ENCODE measurements around the gene ZDHHC11. TPM values are rescaled to one million over a fixed set of nuclear protein-coding genes. Genes with fewer than 3 reads are reported as not detected.
"Not testable (repeated sequence)": the region's sequence is repeated elsewhere in the genome, so short reads cannot be mapped to it uniquely, and the experiment has no call there.

Gene ZDHHC11
- total and polyA plus RNA-seq, 9 donors: 1.1 to 25.6 (median 4.7) TPM

- peak in 3 of 5 donors; percentile 12 to 30 (median 20) for DNase-seq
- intact Hi-C loops (cut with DNase I): loop anchor here in 3 of 4 donors (2.0 to 5.0 kb wide), 2 partner anchors 83 to 94 kb away; no protein-coding TSS in a partner anchor
- not testable (repeated sequence) for H3K9me3 ChIP-seq; H3K27ac ChIP-seq; H3K4me1 ChIP-seq (ENCODE audit: insufficient read depth); H3K4me3 ChIP-seq; H3K36me3 ChIP-seq; H3K27me3 ChIP-seq
- WGBS, 3 donors: 83 to 88% (median 87%) methylated on average over 21 of the region's 21 CpGs
Measured at GRCh38 chr5:840118-840973, 10.4 kb downstream of the ZDHHC11 start.

- H3K4me1 ChIP-seq (ENCODE audit: insufficient read depth); H3K27ac ChIP-seq; intact Hi-C loops (cut with DNase I); H3K4me3 ChIP-seq; H3K9me3 ChIP-seq; H3K36me3 ChIP-seq; H3K27me3 ChIP-seq: not testable (repeated sequence)
- peak in 2 of 5 donors; percentile 7 to 11 for DNase-seq
- WGBS, 3 donors: 75 to 83% (median 81%) methylated on average over 10 of the region's 10 CpGs
Measured at GRCh38 chr5:838431-838851, 12.3 kb downstream of the ZDHHC11 start.

DNA sequence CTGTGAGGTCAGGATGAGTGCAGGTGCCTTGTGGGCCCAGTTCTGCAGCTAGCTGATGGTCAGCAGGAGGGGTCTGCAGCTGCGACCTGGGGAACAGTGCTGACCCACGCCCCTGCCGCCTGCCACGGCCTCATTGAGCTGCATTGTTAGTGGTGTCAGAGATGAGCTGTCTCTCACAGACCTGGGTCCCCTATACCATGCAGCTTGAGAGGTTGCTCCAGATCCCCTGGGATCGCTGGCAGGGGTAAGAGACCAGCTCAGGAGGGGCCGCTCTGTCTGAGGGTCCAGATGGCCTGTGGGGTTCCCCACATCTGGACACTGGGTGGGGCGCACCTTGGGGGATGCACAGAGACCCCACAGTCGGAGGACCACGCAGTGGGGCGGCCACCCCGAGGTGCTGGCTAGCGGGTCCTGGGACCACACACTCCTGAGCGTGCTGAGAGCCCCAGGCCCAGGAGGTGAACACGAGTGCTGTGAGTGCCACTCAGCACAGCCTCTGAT, 13.1 kb downstream of the ZDHHC11 start:
- H3K4me3 ChIP-seq; H3K36me3 ChIP-seq; H3K4me1 ChIP-seq (ENCODE audit: insufficient read depth); H3K9me3 ChIP-seq; intact Hi-C loops (cut with DNase I); H3K27me3 ChIP-seq; H3K27ac ChIP-seq: not testable (repeated sequence)
- 92 to 97% (median 93%) methylated on average over 7 to 14 of the region's 14 CpGs for WGBS, 3 donors
- DNase-seq: peak in 1 of 5 donors; percentile 4

DNA sequence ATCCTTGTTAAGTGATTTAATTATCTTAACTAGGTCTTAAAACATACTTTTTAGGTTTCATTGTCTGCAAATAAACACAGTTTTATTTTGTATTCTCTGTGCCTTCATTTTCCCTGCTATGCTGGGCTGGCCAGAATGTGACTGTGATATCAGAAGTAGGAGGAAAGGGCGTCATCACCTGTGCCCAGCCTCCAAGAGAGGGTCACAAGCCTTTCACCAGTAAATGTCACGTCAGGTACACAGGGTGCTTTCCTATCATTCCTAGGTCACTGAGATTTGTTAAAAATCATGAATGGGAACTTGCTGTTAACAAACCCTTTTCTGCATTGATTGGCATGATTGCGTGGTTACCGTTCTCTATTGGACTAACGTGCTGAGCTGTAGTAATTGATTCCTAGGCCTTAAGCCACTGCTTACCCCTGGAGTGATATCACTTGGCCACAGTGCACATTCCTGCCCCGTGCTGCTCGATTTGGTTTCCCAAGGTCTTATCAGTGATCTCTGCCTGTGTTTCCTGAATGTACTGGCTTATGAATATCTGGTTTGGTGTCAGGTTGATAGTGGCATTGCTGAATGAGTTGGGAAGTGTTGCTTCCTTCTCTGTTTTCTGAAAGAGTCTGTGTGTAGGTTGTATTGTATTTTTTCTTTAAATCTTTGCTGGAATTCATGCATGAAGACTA, 14.7 kb downstream of the ZDHHC11 start:
- WGBS, 3 donors: 62 to 63% (median 63%) methylated on average over 7 of the region's 7 CpGs
- H3K9me3 ChIP-seq; H3K4me3 ChIP-seq; DNase-seq; intact Hi-C loops (cut with DNase I); H3K4me1 ChIP-seq (ENCODE audit: insufficient read depth); H3K27ac ChIP-seq; H3K27me3 ChIP-seq; H3K36me3 ChIP-seq: not testable (repeated sequence)

GRCh38 chr5:834013-834412, 16.8 kb downstream of the ZDHHC11 start:
- intact Hi-C loops (cut with DNase I); H3K27ac ChIP-seq: not testable (repeated sequence)
- 71 to 74% (median 73%) methylated on average over 2 of the region's 2 CpGs for WGBS, 3 donors

GRCh38 chr5:828194-828593, 22.6 kb downstream of the ZDHHC11 start:
- WGBS, 3 donors: 92 to 96% (median 93%) methylated on average over 17 to 19 of the region's 19 CpGs
- intact Hi-C loops (cut with DNase I); H3K36me3 ChIP-seq; H3K4me3 ChIP-seq; DNase-seq; H3K27ac ChIP-seq; H3K4me1 ChIP-seq (ENCODE audit: insufficient read depth); H3K27me3 ChIP-seq; H3K9me3 ChIP-seq: not testable (repeated sequence)

More at GRCh38 chr5:834013-834412, 16.8 kb downstream of the ZDHHC11 start:
- H3K4me1 ChIP-seq (ENCODE audit: insufficient read depth); H3K36me3 ChIP-seq; DNase-seq; H3K4me3 ChIP-seq; H3K9me3 ChIP-seq; H3K27me3 ChIP-seq: not testable (repeated sequence)

DNA sequence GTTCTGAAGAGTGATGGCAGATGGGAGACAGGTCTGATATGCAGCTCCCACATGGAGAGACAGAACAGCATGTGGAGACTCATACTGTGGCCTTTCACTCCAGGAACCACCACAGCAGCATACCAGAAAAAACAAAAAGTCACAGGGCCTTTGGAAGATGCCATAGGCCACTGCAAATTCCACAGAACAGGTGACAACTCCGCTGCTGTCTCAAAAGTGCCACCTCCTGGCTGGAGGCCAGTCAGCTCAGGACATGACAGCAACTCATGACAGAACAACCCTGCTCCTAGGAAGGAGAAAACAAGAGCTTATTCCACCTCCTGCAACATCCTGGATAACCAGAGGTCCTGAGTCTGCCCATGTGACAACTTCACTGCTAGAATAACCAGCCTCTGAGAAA, 25.2 kb downstream of the ZDHHC11 start:
- not testable (repeated sequence) for DNase-seq
- WGBS, 3 donors: 35 to 71% (median 59%) methylated on average over 1 of the region's 1 CpG

DNA sequence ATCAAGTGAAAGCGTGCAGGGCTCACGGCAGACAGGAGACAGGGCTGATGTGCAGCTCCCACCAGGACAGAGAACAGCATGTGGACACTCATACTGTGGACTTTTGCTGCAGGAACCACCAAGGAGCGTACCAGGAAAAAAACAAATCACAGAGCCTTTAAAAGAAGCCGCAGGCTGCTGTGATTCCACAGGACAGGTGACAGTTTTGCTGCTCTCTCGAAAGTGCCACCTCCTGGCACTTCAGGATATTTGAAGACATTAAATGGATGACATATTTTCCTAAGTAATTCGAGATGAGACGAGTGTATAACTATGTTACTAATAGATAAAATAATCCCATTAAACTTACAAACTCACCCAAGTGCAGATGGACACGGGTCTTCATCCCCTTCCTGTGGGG, 29.3 kb downstream of the ZDHHC11 start:
- H3K36me3 ChIP-seq: no peaks in the 10 kb centered on the region
- intact Hi-C loops (cut with DNase I): no loop called here

More for the DNA sequence above, 25.2 kb downstream of the ZDHHC11 start:
- H3K27ac ChIP-seq; H3K9me3 ChIP-seq; intact Hi-C loops (cut with DNase I); H3K36me3 ChIP-seq; H3K27me3 ChIP-seq; H3K4me3 ChIP-seq; H3K4me1 ChIP-seq (ENCODE audit: insufficient read depth): not testable (repeated sequence)

More for the DNA sequence above, 29.3 kb downstream of the ZDHHC11 start:
- 84 to 88% (median 86%) methylated on average over 8 of the region's 8 CpGs for WGBS, 3 donors
- no peaks in the 10 kb centered on the region for H3K9me3 ChIP-seq
- no peak for DNase-seq
- H3K27me3 ChIP-seq: no peaks in the 10 kb centered on the region
- H3K4me1 ChIP-seq (ENCODE audit: insufficient read depth): no peaks in the 10 kb centered on the region
- no peak overlapping the region for H3K27ac ChIP-seq
- TF ChIP-seq EP300 (IDR thresholded peaks at IDR 0.05) (no peak), POLR2A (IDR thresholded peaks at IDR 0.05) (no peak)
- TF ChIP-seq, protein P1, sequence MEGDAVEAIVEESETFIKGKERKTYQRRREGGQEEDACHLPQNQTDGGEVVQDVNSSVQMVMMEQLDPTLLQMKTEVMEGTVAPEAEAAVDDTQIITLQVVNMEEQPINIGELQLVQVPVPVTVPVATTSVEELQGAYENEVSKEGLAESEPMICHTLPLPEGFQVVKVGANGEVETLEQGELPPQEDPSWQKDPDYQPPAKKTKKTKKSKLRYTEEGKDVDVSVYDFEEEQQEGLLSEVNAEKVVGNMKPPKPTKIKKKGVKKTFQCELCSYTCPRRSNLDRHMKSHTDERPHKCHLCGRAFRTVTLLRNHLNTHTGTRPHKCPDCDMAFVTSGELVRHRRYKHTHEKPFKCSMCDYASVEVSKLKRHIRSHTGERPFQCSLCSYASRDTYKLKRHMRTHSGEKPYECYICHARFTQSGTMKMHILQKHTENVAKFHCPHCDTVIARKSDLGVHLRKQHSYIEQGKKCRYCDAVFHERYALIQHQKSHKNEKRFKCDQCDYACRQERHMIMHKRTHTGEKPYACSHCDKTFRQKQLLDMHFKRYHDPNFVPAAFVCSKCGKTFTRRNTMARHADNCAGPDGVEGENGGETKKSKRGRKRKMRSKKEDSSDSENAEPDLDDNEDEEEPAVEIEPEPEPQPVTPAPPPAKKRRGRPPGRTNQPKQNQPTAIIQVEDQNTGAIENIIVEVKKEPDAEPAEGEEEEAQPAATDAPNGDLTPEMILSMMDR (IDR thresholded peaks at IDR 0.05): no peak
- no peak overlapping the region for H3K4me3 ChIP-seq
